C1 segment of cervical spinal cord (tissue), 14 donors: Measurements from ENCODE around the gene PDE2A.

Experiments
- DNase-seq, 14 donors: peaks; one replicate each; lab custom pipeline; 2025; lab: John Stamatoyannopoulos, UW

The PDE2A gene

DNA sequence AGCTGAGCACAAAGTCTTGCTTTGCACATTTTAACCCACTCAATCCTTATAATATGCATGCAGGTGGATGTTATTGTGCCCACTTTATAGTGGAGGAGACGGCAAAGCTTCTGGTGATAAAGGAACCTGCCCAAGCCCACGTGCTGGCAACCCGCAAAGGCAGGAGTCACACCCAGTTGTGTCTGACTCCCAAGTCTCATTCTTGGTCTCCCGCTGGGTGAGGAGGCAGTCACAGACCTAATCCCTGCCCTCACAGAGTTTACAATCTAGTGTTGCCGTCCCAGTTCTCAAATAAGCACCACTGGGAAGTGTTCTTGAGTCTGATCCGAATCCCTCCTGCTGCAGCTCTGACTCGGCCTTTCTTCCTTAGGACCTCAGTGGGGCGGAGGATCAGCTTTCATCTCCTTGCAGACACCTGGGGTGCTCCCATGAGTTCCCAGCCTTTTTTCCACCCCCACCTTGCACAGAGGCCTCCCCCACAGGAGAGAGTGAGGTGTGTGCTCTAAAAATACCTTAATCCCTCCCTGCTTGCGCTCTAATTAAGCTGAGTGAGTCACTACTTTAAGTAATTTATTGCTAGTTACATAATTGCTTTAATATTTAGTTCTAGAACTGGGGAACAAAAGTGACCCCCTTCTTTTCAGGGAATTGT is 15.1 kb downstream of the PDE2A start:
- DNase-seq, result no peak

- no peak for DNase-seq
Observed at GRCh38 chr11:72657411-72658100, 16.7 kb downstream of the PDE2A start.

DNA sequence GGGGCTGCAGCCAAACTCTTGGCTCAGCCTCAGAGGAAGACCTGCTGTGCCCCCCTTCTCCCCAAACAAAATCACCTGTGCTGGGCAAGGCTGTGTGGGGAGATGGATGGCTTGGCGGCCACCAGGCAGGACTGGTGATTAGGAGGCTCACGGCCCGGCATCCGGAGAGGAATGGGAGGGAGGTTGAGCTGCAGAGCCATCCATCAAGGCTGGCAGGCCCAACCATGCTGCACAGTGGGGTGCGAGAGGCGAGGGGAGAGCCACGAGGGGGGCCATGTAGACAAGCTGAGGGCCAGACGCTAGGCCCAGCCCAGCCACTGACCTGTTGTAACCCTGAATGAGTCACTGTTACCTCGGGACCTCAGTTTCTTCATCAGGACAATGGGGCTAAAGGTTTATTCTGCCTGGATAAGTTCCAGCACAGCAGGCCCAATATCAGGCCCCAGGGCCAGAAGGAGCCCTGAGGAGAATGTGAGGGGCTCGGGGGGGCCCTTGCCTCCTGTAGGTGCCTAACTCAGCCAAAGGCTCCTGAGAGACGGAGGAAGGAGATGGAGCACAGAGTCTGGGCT is 18.2 kb downstream of the PDE2A start:
- no peak for DNase-seq

DNA sequence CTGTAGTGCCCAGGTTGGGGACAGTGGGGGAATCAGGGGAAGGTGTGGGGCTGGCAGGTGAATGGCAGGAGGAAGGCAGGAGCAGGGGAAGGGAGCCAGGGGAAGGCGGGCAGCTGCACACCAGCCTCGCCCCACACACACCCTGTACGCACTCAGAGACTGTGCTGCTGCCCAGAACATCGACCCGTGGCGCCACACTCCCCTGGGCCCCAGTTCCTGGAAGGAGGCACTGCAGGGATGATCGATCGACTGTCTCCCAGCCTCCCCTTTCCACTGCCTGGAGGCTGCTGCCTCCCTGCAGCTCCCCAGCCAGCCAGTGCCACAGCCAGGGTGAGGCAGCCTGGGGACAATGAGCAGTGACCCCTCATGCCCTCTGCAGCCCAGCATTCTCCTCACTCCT is 19.2 kb downstream of the PDE2A start:
- no peak for DNase-seq

DNA sequence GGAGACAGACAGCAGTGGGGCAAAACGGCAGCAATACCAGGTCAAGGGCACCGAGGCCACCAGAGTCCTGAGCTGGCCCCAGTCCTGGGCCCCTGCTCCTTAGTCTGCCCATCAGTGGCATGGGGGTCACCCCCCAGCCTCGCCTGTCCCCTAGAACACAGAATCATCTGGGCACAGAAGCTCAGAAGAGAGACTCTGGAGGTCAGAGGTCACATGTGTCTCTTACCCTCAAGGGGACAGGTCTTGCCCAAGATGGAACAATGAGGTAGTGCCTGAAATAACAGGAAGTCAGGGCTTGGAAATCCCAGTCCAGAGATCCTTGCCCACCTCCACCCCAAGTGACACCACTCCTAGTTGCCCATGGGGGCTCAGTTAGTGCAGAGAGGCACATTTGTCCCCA is 20.6 kb downstream of the PDE2A start:
- DNase-seq, result no peak

DNA sequence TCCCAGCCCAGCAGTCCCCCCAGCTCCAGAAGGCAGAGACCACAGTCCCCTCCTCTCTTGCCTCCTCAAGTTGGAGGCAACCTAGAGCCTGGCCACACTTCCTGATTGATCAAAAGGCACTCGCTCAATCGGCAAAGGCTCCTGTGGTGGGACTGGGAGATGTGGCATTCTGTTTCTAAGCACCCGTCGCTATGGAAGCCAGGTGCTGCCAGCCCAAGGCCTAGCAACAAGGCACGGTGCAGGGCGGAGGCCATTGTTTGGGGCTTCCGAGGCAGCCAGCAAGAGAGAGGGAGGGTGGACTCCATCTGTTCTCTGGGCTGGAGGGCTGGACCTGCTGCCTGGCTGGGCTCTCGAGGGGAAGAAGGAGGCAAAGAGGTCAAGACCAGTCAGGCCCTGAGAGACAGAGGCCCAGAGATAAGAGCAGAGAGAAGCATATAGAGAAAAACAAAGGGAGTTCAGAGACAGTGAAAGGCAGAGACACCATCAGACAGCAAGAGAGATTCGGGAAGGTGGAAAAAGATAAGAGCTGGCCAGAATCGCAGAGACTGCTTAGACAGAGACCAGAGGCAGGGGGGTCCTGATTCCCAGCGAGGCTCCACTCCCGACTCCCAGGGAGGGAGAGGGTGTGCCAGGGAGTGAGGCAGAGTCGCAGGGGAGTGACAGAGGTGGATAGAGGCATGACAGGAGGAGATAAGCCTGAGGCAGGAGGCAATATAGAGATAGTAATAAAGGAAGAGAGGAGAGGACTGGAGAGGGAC is 21.2 kb downstream of the PDE2A start:
- DNase-seq, result peak in 1 of 14 donors; percentile 8

DNA sequence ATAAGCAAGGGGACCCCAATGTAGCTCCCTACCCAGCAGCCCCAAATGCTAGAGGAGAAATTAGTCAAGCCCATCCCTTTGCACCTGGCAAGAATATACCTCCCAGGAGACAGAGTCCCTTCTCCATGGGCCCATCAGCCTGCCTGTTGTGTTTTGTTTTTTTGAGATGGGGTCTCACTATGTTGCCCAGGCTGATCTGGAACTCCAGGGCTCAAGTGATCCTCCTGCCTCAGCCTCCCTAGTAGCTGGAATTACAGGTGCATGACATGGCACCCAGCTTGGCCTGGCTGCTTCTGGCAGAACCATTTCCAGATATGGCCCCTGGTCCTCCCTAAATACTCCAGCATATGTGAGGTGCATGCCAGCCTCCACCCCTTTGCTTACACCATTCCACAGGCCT is 22.1 kb downstream of the PDE2A start:
- DNase-seq, result no peak

GRCh38 chr11:72649215-72649976 is 24.8 kb downstream of the PDE2A start:
- DNase-seq, result no peak

GRCh38 chr11:72648384-72649136 is 25.7 kb downstream of the PDE2A start:
- DNase-seq, result no peak

- no peak for DNase-seq
Observed at GRCh38 chr11:72647882-72648281, 26.3 kb downstream of the PDE2A start.

DNA sequence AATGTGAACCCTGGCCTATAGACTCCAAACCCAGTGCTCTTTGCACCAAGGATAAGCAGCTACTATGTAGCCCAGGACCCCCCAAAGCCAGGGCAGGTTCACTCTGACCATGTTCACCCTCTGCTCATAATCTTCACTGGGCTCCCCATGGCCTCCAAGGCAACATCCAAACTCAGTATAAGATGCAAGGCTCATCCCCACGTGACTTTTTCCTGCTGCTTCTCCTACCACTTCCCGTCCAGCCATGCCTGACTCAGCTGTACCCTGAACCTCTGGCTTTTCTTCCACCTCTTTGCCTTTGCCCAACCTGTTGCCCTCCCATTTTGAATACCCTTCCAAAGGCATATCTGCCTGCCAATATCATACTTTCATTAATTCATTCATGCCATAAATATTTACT is 27.8 kb downstream of the PDE2A start:
- DNase-seq, result no peak

DNA sequence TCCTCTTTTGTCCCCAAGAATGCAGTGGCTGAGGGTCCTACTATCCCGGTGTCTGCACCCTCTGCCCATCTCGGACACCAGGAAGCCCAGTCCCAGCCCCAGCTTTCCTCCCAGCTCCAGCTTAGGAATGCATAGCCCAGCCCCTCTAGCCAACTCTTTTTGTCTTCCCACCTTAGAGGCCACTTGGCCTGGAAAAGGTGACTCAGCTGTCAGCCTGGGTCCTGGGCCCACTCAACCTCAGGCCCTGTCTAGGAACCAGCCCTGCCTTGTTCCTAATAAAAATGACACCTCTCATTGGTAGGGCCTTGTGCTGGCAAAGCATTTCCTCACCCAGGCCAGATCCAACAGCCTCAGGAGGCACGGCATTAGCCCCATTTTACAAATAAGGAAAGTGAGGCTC is 28.2 kb downstream of the PDE2A start:
- no peak for DNase-seq

GRCh38 chr11:72643547-72643946 is 30.7 kb downstream of the PDE2A start:
- peak in 2 of 14 donors; percentile 48 to 53 for DNase-seq

- peak in 9 of 14 donors; percentile 17 to 72 (median 59) for DNase-seq
Observed at GRCh38 chr11:72642884-72643522, 31.2 kb downstream of the PDE2A start.

DNA sequence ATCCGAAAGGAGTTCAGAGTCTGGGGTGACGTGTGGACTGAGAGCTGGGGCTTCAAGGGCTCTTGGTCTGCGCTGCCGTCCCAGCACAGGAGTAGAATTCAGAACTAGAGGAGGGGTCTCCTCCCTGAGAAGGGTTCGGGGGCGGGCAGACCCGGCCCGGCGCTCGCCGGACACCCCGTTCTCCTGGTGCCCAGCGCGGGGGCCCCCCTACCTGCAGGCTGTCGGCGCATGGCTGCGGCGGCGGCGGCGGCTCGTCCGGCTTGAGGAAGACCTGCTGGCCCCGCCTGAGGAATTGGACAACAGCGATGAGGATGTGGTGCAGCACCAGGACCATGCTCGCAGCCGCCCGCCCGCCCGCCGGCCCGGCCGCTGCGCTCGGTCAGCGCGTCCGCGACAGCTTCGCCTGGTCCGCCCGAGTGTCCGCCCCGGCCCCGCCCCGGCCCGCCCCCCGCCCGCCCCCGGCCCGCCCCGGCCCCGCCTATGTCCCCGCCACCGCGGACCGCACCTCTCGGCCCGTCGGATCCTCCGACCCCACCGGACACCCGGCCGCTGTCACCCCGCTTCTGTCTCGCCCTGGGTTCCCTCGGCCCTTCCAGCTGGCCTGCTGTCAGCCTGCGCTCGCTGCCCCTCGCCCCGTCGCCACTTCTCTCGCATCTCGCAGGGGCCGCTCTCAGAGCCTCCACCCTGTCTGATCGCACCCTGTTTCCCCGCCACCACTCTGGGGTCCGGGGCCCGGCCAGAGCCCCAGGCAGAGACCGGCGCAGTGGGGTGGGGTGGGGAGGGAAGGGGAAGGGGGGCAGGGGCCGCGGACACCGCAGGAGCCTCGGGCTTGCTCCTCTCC is 32.0 kb downstream of the PDE2A start:
- DNase-seq, result peak in 8 of 14 donors; percentile 12 to 54 (median 36)

- DNase-seq, result no peak
Observed at GRCh38 chr11:72641522-72642042, 32.6 kb downstream of the PDE2A start.

DNA sequence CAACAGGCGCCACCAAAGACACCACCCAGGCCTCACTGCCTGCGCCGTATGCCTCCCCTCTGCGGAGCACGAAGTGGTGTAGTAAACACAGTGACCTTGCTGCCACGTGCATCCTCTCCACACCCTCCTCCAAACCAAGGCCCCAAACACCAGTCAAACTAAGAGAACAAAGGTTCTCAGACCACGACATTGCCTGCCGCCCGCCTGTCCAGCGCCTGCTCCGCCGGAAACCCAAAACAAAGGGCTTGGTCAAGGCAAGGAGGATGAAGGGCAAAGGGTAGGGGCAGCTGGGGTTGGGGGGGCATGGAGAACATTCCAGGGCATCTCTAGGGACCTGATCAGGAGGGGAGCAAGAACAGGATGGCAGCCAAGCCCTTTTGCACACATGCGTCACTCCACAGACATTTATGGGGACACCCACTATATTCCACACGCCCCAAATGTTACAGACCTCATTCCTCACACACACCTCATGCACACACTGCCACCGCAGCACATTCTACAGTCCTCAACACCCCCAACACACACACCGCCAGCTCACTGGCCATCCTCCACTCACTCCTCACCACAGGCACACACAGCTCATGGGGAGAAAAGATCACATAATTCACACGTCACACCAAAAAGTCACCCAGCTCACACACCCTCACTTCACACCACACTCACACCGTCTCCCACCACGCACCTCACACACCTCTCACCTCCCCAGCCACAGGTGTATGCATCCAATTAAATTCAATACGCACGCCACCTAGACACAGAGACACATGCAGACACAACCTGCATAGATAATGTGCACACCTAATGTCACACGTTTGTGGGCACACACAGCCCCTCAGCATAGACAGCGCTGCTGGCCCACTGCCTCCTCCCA is 34.5 kb downstream of the PDE2A start:
- DNase-seq, result no peak

GRCh38 chr11:72637926-72638325 is 36.3 kb downstream of the PDE2A start:
- DNase-seq, result no peak
